GM23248 (cell line): ENCODE data around the gene B3GNT5.

ENCODE experiments used
- EZH2 ChIP-seq: fragments of 200-600 bp; sonication (generic); IDR thresholded peaks from 2 replicates; pipeline ENCODE4 v1.6.1; 2018; ENCODE audit warnings: antibody characterized with exemption, mild to moderate bottlenecking; ENCODE audit not compliant: insufficient read depth, poor library complexity, severe bottlenecking
- EZH2phosphoT487 ChIP-seq: fragments of 200-600 bp; sonication (generic); IDR thresholded peaks from 2 replicates; pipeline ENCODE4 v1.6.1; 2018; ENCODE audit warnings: antibody characterized with exemption, moderate library complexity, mild to moderate bottlenecking, low read depth; ENCODE audit not compliant: insufficient read depth

GRCh38 chr3:183285828-183286457, 32.9 kb downstream of the B3GNT5 start:
- no peak for TF ChIP-seq EZH2
- no peak for TF ChIP-seq EZH2phosphoT487
